ELF-1 (cell line): ENCODE results near the gene EZH1.
"Not testable (repeated sequence)": the region's sequence is repeated elsewhere in the genome, so short reads cannot be mapped to it uniquely, and the experiment has no call there.

Experiments
- DNase-seq: peaks from one replicate; pipeline ENCODE4 v3.0.0-alpha.2; 2016; ENCODE audit warnings: low read depth, low spot score

The EZH1 gene

DNA sequence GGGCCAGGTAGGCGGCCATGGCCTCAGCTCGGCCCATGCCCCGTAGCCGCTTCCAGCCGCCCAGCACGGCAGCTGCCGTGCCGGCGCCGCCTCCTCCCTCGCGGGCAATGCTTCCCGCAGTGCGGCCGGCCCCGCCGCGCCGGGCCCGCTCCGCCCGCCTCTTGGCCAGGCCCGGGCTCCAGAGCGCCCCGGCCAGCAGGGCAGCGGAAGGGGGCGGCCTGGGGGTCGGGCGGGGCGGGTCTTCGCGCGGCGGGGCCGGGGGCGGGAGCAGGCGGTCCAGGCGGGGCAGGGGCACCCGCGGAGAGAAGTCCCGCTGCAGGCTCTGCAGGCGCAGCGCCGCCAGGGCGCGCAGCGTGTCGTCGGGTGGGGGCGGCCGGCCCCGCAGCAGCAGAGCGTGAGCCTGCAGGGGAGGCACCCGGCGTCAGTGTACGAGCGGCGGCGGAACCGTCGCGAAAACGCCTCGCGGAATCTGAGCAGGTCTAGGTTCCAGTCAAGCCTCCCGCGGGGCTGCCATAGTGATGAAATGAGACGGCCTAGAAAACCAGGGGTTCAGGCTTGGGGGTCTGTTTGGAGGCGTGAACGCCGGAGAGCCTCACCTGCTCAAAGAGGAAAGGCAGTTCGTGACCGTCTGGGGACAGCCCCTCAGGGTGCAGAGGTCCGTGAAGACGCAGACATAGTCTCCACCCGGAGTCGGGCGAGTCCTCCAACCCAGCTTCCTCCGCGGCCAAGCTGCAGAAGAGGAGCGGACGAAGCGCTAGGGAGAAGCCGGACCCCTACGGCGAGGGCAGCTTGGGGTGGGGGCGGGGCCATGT lies 74.7 kb downstream of the EZH1 start:
- peak; percentile 71 for DNase-seq

DNA sequence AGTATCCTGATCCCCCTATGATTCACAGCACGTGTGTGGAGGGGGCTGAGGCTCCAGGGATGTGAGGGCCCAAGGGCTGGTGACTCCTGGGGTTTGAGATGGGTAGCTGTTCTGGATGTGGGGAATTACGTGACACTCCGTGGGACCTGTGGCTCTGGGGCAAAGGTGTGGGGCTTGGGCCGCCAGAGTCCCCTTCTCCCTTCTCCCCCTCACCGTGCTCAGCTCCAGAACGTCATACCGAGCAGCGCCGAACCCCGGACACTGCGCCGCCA lies 75.2 kb downstream of the EZH1 start:
- no peak for DNase-seq

DNA sequence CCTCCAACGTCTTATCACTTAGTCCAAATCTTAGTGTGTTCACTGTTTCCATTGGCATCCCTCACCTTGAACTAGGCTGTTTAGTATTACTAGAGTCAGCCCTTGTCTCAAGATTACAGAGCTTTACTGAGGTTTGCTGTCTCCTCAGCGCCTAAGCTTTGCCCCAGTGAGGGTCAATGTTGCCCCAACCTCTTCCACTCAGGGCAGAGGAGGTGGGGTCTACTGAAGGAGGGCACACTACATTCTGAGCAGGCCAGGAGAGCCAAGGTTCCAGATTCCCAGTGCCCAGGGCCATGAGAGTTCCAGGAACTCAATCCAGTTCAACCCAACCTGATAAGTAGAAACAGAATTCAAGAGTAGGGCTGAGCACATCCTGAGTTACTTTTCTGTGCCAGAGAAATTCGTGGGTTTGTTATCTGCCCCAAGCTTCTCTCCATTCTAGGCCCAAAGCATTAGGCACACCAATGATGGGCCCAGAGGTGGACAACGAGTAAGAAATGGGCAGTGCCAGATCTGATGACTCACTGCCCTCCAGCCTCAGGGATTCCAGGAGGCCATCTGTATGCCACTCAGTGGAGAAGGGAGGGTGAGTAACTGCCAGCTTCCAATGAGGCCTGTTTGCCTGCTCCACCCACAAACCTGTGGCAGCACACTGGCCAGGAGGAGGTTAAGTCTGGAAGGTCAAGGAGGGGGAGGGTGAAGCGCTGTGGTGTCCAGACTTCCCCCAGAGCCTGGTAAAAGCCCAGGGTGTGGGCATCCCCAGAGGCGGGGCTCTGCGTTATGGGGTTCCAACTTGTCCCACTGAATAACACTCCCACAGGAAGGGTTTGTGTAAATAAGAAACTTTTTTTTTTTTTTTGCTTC lies 77.5 kb downstream of the EZH1 start:
- DNase-seq, result no peak

DNA sequence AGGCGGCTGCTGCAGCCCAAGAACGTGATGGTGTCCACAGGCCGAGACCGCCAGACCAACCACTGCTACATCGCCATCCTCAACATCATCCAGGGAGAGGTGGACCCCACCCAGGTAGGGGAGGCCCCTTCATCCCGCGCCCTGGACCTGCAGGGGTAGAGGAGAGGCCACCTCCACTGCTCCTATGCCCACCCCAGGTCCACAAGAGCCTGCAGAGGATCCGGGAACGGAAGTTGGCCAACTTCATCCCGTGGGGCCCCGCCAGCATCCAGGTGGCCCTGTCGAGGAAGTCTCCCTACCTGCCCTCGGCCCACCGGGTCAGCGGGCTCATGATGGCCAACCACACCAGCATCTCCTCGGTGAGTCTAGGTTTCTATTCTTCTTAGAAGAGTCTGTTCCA lies 78.7 kb downstream of the EZH1 start:
- not testable (repeated sequence) for DNase-seq

DNA sequence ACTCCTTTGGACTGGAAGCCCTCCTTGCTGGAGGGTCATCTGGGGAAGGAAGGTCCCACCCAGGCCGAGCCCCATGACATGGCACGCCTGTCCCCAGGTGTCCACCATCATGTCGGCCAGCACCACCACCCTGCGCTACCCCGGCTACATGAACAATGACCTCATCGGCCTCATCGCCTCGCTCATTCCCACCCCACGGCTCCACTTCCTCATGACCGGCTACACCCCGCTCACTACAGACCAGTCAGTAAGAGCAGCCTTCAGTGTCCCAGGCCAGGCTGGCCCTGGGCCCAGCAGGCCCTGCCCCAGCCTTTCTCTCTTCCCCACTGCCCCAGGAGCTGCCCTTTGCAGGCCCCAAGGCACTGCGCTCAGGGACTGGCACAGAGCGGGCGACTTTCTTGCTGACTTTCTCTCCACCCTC lies 79.2 kb downstream of the EZH1 start:
- DNase-seq, result no peak

DNA sequence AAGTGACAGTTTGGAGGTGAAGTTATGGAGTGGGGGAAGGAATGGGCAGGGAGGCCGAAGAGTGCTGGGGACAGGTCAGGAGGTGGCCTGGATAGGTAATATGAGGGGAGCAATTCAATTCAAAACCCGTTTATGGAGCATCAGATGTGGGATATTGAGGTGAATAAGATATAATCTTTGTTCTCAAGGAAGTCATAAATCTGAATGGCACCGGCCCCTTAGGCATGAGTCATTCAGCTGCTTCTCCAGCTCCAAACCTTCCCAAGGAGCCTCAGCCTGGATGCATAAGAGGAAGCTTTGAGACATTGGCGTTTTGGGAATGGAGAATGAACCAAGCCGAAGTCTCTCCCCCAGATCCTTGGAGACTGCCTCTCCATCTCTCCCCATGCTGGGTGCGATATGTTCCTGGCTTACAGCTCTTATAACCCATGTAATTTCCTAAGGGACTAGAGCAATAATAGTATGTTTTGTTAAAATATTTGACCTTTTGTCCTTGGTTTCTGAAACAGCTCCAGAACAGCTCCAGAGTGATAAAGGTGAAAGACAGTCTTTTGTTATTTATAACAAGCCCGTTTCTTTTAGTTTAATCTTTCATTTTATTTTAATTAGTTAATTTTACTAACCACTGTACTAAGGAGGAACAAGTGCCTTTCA lies 84.0 kb downstream of the EZH1 start:
- DNase-seq, result no peak

DNA sequence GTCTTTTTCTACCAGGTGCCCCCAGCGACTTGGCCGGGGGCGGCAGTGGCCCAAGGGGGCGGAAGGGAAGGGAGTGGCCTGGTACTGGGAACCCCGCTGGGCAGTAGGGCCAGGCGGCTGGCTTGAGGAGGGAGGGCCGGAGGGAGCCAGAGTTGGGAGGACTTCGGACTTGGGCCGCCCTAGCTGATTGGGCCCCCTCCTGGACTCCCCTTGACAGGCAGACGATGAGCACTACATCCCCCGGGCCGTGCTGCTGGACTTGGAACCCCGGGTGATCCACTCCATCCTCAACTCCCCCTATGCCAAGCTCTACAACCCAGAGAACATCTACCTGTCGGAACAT lies 84.9 kb downstream of the EZH1 start:
- not testable (repeated sequence) for DNase-seq

DNA sequence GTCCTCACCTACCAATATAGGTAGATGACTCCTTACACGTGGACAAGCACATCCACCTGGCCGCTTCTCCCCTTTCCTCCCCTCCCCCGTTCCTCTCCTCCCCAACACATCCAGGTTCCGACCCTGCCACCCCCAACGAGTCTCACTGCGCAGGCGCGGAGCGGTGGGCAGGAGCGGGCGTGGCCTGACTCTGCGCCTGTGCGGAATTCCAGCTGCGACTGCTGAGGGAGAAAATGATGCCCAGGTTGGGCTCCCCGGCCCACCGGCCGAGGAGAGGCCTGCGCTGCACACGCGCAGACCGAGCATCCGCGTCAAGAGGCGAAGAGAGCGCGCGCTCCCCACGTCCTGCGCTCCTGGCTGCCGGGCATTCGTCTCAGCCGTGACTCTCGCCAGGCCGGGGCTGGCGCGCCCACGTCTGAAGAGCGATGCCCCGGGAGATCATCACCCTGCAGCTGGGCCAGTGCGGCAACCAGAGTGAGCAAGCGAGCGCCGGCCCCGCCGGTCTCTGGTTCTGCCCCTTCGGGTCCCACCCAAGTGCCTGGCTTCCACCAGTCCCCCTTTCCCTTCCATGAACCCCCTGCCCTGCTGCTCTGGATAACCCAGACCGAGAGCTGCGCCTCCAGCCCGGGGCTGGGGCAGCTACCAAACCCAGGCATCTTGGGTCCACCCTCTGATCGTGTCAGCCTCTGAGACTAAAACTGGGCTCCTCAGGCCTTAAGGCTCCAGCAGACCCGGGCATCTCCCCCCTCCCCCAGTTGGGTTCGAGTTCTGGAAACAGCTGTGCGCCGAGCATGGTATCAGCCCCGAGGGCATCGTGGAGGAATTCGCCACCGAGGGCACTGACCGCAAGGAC lies 85.5 kb downstream of the EZH1 start, which contains the start of gene TUBG2:
Gene TUBG2 (plus strand): TSS at position 206 of the 853 bp plus-strand sequence. CDS start 220 bp downstream, at position 426.
- peak; percentile 95 for DNase-seq

DNA sequence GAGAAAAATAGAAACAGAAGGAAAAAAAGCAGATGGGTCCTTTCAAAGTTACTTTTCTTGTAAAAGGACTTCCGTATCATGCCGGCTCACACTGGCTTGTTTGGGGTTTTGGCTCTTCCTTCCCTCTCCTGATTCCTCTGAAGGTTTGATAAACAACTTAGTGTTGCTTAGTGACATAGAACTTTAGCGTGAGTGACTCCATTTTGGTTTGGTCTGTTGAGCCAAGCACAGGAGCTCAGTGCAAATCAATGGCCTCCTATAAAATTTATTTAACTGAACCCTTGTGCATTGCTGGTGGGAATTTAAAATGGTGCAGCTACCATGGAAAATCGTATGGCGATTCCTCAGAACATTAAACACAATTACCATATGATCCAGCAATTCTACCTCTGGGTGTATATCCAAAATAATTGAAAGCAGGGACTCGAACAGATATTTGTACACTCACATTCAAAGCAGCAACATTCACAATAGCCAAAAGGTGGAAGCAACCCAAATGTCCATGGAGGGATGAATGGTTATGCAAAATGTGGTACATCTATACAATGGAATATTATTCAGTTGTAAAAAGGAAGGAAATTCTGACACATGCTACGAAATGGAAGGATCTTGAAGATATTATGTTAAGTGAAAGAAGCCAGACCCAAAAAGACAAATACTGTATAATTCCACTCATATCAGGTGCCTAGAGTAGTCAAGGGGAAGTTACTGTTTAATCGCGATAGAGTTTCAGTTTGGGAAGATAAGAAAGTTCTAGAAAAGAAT lies 86.8 kb downstream of the EZH1 start:
- no peak for DNase-seq

DNA sequence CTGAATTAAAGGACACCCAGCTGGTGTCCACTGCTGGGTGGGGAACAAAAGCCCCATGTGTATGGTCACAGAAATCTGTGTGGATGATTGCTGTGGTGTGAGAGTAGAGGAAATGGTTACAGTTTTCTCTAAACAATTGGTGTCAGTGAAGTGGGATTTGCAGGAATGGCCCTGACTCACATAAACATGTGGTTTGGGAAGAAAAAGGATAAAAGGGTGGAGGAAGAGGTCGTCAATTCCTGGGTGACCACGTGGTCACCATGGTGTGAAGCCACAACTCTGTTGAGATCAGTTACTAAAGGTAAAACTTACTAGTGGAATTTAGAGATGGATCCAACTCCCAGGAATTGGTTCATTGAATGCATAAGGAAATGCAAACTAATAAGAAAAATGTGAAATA lies 89.3 kb downstream of the EZH1 start:
- no peak for DNase-seq

DNA sequence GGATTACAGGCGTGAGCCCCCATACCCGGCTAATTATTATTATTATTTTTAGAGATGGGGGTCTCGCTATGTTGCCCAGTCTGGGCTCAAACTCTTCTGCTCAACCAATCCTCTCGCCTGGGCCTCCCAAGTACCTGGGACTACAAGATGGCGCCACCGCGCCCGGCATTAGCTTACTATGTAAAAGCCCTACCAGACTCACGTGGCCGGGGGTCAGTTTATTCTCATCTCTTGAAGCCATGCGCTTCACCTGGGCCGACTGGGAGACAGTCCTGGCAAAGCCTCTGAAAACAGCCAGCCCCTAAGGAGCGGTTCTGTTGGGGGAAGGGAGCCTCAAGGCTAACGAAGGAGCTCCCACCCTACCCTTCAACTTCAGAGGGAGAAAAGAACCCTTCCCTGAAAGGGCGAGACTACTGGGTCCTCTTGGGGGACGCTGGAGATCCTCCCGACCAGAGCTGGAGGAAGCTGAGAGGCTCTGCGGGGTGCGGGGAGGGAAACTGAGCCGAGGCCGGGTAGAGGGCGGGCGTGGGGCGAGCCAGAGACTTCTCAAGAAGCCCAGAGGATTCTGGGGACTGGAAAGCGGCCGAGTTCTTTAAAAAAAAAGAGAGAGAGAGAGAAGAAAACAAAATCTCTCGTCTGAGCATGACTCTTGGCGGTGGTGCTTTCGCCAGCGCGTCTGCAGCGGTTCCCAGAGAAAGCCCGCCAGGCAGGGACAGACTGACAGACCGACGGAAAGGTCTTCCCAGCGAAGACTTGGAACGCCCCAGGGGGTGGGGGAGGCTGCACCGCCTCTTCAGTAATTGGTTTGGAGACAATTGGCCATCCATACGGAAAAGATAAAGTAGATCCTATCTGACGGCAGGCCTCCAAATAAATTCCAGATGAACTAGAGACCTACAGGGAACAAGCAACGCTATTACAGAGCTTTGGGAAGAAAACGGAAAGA lies 91.4 kb downstream of the EZH1 start:
- peak; percentile 94 for DNase-seq

DNA sequence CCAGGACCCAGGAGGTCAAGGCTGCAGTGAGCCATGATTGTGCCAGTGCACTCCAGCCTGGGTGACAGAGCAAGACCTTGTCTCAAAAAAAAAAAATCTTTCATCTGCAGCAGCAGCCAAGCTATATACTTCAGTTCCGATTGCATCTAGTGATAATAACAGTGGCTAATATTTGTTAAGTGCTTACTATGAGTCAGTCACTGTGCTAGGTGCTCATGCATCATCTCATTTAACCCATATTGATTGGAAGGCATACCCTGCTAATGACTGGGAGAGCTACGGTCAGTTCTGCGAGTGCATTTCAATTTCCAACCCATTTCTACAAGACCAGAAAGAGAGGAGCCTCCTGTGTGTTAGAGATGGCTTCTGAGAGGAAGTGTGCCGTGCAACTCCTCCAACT lies 93.4 kb downstream of the EZH1 start:
- no peak for DNase-seq
